AG09319 (cell line): Measurements from ENCODE around the gene GPRASP3.
A peak's percentile ranks its signal among the peaks of the same experiment; 100 is the strongest.
"Not testable (repeated sequence)": the region's sequence is repeated elsewhere in the genome, so short reads cannot be mapped to it uniquely, and the experiment has no call there.

ENCODE experiments used
- DNase-seq: peaks from one replicate; pipeline ENCODE4 v3.0.0-alpha.2; 2010; ENCODE audit warnings: low read depth; ENCODE audit errors: extremely low read depth
- TF ChIP-seq, protein P1 (sequence below): IDR thresholded peaks from 2 replicates; pipeline ENCODE4 v1.5.1; 2011; ENCODE audit warnings: low read depth, mild to moderate bottlenecking, inconsistent platforms, low read length, moderate library complexity

The GPRASP3 gene

DNA sequence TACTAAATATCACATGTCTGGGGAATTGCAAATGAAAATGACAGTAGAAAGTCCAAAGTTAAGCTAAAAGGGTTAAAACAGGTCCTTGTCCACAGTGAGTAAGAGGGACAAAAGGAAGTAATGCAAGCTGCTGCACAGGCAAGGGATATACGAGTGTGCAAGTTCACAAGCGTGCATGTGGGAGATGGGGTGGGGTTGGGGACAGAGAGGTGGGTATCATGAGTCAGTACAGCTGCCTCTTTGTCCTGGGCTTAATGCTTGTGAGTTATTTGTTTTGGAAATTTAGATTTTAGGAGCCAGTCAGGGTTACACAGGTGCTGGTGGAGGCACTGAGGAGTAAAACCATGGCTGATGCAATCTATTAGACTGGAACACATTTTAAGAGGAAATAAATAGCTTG, 11.6 kb upstream of the GPRASP3 start:
- DNase-seq: no peak
- TF ChIP-seq, protein P1, sequence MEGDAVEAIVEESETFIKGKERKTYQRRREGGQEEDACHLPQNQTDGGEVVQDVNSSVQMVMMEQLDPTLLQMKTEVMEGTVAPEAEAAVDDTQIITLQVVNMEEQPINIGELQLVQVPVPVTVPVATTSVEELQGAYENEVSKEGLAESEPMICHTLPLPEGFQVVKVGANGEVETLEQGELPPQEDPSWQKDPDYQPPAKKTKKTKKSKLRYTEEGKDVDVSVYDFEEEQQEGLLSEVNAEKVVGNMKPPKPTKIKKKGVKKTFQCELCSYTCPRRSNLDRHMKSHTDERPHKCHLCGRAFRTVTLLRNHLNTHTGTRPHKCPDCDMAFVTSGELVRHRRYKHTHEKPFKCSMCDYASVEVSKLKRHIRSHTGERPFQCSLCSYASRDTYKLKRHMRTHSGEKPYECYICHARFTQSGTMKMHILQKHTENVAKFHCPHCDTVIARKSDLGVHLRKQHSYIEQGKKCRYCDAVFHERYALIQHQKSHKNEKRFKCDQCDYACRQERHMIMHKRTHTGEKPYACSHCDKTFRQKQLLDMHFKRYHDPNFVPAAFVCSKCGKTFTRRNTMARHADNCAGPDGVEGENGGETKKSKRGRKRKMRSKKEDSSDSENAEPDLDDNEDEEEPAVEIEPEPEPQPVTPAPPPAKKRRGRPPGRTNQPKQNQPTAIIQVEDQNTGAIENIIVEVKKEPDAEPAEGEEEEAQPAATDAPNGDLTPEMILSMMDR: no peak

DNA sequence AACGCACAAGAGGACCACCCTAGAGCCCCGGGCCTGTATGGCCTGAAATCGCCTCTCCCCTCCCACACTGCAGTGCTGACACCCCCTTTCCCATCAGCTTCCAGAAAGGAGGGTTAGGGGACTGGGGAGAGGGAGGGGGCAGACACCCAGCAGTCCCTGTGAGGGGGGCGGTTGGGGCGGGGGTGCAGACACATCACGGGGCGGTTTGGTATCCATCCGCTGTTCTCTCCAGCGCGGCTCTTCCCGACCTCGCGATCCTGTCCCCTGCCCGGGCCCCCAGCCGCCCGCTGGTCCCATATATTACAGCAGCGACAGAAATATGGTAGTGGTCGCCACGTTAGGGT, 8.7 kb upstream of the GPRASP3 start:
- TF ChIP-seq, protein P1: no peak
- DNase-seq: no peak

DNA sequence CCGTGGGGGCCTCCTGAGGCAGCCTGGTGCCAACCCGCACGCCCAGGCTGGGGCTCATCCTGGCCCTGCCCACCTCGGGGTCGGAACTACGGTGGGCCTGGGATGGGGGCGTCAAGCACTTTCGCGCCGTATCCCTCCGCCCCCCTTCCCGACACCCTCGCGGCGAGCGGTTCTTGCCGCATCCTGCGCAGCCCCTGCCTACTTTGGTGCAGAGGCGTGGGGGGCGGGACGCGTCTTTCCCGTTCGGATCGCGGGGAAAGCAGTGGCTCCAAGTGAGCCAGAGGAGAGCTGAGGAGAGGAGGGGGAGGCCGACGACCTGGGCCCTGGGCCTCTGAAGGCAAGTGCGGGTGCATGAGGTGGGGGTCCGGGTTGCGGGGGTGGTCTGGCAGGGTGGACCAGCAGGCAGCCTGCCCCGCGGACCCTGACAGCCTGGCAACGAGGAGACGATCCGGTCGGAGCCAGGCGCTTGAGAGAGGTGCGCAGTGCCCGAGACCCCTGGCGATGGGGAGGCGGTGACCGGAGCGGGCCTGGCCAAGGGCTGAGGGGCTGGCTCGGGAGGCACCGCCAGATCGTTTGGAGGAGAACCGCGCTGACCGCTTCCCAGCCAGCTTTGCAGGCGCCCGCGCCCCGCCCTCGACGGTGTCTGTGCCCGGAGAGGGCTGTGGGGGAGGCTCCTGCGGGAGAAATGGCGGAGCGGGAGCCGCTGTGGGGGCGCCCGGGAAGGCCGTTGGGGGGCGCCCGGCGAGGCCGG, 8.2 kb upstream of the GPRASP3 start, which contains the start of gene GPRASP2:
TSS of gene GPRASP2 (plus strand) at position 233 of the 751 bp plus-strand sequence. CDS start 2,422 bp downstream, outside the sequence.
- DNase-seq: no peak
- TF ChIP-seq, protein P1: no peak

DNA sequence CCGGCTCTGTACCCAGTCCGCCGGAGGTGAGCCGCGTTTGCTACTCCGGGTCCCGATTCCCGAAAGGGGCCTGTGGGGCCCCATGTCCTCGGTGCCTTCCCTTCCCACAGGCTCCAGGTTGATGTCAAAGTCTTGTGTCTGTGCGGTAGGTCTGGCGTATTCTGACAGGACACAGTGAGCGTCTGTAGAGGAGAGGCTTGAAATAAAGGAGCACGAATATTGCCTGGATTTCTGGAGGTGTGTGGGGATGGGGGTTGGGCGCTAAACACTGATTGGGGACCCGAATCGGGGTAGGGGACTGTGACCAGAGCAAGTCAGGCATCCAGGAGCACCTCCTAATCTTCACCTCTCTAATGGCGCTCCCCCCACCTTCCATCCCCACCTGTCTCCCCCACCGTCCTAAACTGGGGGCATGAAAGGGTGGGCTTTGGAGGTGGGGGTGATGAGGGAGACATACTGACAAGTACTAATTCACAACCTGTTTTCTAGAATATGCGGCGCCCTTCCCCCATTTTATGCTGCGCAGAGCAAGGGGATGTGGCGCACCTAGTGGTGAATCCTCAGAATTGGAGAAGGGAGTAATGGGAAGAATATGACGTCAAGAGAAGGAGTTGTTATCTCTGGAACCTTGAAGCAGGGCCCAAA, 7.4 kb upstream of the GPRASP3 start:
- DNase-seq: no peak
- TF ChIP-seq, protein P1: peak; percentile 55

DNA sequence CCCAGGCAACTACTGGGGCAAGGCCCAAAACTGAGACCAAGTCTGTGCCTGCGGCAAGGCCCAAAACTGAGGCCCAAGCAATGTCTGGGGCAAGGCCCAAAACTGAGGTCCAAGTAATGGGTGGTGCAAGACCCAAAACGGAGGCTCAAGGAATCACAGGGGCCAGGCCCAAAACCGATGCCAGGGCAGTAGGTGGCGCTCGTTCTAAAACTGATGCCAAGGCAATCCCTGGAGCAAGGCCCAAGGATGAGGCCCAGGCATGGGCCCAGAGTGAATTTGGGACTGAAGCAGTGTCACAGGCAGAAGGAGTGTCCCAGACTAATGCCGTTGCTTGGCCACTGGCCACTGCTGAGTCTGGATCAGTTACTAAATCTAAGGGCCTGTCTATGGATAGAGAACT, 5.5 kb upstream of the GPRASP3 start:
- DNase-seq: no peak
- TF ChIP-seq, protein P1: no peak

DNA sequence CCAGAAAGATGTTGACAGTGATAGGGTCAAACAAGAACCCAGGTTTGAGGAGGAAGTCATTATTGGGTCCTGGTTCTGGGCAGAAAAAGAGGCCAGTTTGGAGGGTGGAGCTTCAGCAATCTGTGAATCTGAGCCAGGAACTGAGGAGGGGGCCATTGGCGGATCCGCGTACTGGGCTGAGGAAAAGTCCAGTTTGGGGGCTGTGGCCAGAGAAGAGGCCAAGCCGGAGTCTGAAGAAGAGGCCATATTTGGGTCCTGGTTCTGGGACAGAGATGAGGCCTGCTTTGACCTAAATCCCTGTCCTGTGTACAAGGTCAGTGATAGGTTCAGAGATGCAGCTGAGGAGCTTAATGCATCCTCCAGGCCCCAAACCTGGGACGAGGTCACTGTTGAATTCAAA, 4.6 kb upstream of the GPRASP3 start:
- DNase-seq: no peak
- TF ChIP-seq, protein P1: no peak

DNA sequence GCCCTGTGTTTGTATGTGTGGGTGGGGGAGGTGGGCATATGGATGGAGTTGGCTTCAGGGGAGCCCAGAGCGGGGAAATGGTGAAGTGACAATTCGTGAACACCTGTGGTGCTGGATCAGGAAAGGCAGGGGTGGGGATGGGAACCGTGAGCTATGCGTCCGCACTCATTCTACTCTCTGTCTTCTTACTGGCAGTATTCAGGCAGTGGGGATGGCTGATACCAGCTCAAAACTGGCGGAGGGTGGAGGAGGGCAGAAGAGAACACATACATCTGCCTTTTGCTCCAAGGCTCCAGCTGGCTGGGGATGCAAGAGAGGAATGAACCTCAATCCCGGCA, 595 bp downstream of the GPRASP3 start:
- DNase-seq: not testable (repeated sequence)

DNA sequence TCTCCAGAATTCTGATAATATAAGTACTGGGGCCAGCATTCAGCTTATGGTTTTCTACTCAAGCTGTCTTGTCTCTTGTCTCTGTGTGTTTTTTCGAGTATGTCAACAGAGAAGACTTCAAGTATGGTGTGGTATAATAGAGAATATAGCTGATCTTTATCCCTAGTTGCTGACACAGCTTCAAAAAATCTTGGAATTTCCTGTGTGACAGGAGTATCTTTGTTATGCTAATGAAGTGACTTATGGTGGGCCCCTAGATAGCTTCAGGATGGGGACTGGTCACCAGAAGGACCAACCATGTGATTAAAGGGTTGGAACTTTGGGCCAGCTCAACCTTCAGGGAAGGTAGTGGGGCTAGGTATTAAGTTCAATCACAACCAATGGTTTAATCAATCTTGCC, 2.9 kb downstream of the GPRASP3 start:
- DNase-seq: no peak
- TF ChIP-seq, protein P1: no peak
